OCI-LY7 (cell line): ENCODE results near the gene TBATA. TPM values are rescaled to one million over a fixed set of nuclear protein-coding genes. Genes with fewer than 3 reads are reported as not detected.

ENCODE experiments used
- BruUV-seq: library from RNA; stranded (reverse); fragments of 400-500 nt; replicated peaks from 2 replicates; lab custom pipeline; 2021; lab: Mats Ljungman, UMichigan
- CTCF ChIA-PET: fragments of 300-600 bp; sonication (Branson Sonifier 250); formaldehyde crosslinking; loops from one replicate; lab custom pipeline; 2022; ENCODE audit warnings: antibody characterized with exemption; ENCODE audit not compliant: unreplicated experiment; lab: Charles Lee
- POLR2A ChIA-PET: fragments of 300-600 bp; sonication (Branson Sonifier 250); formaldehyde crosslinking; loops from one replicate; lab custom pipeline; 2022; ENCODE audit warnings: antibody characterized with exemption; lab: Charles Lee
- DNase-seq: peaks from one replicate; pipeline ENCODE4 v3.0.0-alpha.2; 2015; ENCODE audit warnings: low spot score
- H2AFZ ChIP-seq: fragments of 200-600 bp; sonication (generic), shearing (Covaris generic); 2 replicates; pipeline ENCODE4 v1.6.1; 2014; ENCODE audit warnings: mild to moderate bottlenecking, antibody characterized with exemption, low read length, moderate library complexity
- H3K27ac ChIP-seq: fragments of 200-600 bp; sonication (generic); 2 replicates; pipeline ENCODE4 v1.5.1; 2014; ENCODE audit warnings: mixed run types, low read depth, mild to moderate bottlenecking, moderate library complexity, low read length, inconsistent platforms; ENCODE audit not compliant: poor library complexity, severe bottlenecking
- H3K36me3 ChIP-seq: fragments of 200-600 bp; sonication (generic); 2 replicates; pipeline ENCODE4 v1.6.1; 2014; ENCODE audit warnings: mild to moderate bottlenecking, antibody characterized with exemption, low read length, moderate library complexity, mixed read lengths; ENCODE audit not compliant: insufficient read depth
- H3K4me1 ChIP-seq: fragments of 200-600 bp; sonication (generic); 2 replicates; pipeline ENCODE4 v1.5.1; 2014; ENCODE audit warnings: mild to moderate bottlenecking, low read length; ENCODE audit not compliant: insufficient read depth, poor library complexity, severe bottlenecking
- H3K4me2 ChIP-seq: fragments of 200-600 bp; sonication (generic); 2 replicates; pipeline ENCODE4 v1.6.1; 2014; ENCODE audit warnings: mild to moderate bottlenecking, low read length
- H3K4me3 ChIP-seq: fragments of 200-600 bp; sonication (generic); 2 replicates; pipeline ENCODE4 v1.5.1; 2014; ENCODE audit warnings: mild to moderate bottlenecking, low read depth, low read length; ENCODE audit not compliant: poor library complexity, severe bottlenecking
- H3K79me2 ChIP-seq: fragments of 200-600 bp; sonication (generic); 2 replicates; pipeline ENCODE4 v1.6.1; 2016; ENCODE audit warnings: low read depth, mild to moderate bottlenecking, low read length, moderate library complexity, mixed read lengths; ENCODE audit not compliant: insufficient read depth
- H3K9me2 ChIP-seq: fragments of 200-600 bp; sonication (generic); 2 replicates; pipeline ENCODE4 v1.6.1; 2016; ENCODE audit warnings: mild to moderate bottlenecking, low read length, mixed read lengths; ENCODE audit not compliant: insufficient read depth
- H3K9me3 ChIP-seq: fragments of 200-600 bp; sonication (generic); 2 replicates; pipeline ENCODE4 v1.6.1; 2014; ENCODE audit warnings: mild to moderate bottlenecking, mixed run types, low read length, mixed read lengths
- H4K20me1 ChIP-seq: fragments of 200-600 bp; sonication (generic); 2 replicates; pipeline ENCODE4 v1.6.1; 2014; ENCODE audit warnings: mild to moderate bottlenecking, antibody characterized with exemption, low read length, moderate library complexity, mixed read lengths; ENCODE audit not compliant: insufficient read depth
- CTCF ChIP-seq: fragments of 200-600 bp; sonication (generic); conservative IDR thresholded peaks from 2 replicates; pipeline ENCODE4 v1.5.1; 2014; ENCODE audit warnings: mild to moderate bottlenecking, antibody characterized with exemption, low read length, moderate library complexity, mixed read lengths
- EZH2phosphoT487 ChIP-seq: fragments of 200-600 bp; sonication (generic); IDR thresholded peaks from 2 replicates; pipeline ENCODE4 v1.6.1; 2018; ENCODE audit warnings: low read depth, borderline replicate concordance, mild to moderate bottlenecking, mixed run types, antibody characterized with exemption, low read length, moderate library complexity, mixed read lengths
- intact Hi-C: fragments of 100-400 bp; cut with micrococcal nuclease; formaldehyde crosslinking; loops from one replicate; pipeline ENCODE4 v1.10.0; 2022; ENCODE audit not compliant: unreplicated experiment
- total RNA-seq, 2 experiments: library from RNA; depleted of rRNA in 1 of 2; stranded (reverse); fragments of >200 nt in 1 of 2; shearing (Covaris generic) in 1 of 2; gene quantifications; 2 replicates each; pipeline ENCODE4 v1.2.3, GENCODE V29; 2014 to 2022

TBATA gene
- total RNA-seq, 2 experiments from 2014 or later: not detected

DNA sequence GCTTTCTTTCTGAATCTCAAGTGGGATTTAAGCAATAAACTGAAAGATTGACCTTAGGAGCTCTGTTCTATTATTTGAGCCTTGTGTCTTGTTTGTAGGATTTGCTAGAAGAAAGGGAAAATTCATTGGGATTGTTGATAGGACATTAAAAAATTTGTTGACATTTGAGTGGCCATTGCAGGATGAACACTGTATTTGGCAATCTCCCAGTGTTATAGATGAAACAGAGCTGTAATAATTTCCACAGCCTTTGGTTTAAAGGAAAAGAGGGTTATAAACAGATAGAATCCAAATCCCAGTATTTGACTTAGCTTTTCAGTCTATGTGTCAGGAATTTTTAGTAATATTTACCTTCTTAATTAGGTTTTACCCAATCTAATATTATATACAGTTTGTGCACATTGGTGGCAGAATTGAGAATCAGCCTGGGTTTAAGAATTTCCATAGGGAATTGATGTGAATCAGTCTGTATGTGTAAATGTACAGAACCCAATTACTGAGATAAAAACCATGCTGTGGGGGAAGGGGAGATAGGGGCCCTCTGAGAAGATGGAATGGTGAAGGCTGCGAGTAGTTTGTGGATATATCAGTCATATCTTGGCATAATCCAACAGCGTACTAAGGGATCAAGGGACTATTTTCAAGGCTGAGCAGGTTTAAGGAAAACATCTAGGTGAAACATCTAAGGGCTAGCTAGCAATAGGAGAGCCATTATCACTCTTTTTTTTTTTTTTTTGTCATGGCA is 37.1 kb upstream of the TBATA start:
- intact Hi-C loops: no loop called here
- DNase-seq: no peak
- ChIA-PET CTCF (no interaction called here), POLR2A (no interaction called here)
- Histone ChIP-seq H3K4me2 (no peak overlapping the region), H3K9me2 (no peaks in the 10 kb centered on the region), H3K4me3 (no peak overlapping the region), H4K20me1 (no peaks in the 10 kb centered on the region), H3K36me3 (peaks cover 6% of the 10 kb centered on the region; the same call in 1 of the 2 replicates), H2AFZ (no peak overlapping the region), H3K27ac (no peak overlapping the region), H3K4me1 (no peaks in the 10 kb centered on the region), H3K79me2 (no peaks in the 10 kb centered on the region), H3K9me3 (no peaks in the 10 kb centered on the region)
- no TSS peak for BruUV-seq
- TF ChIP-seq CTCF (no peak), EZH2phosphoT487 (no peak)

DNA sequence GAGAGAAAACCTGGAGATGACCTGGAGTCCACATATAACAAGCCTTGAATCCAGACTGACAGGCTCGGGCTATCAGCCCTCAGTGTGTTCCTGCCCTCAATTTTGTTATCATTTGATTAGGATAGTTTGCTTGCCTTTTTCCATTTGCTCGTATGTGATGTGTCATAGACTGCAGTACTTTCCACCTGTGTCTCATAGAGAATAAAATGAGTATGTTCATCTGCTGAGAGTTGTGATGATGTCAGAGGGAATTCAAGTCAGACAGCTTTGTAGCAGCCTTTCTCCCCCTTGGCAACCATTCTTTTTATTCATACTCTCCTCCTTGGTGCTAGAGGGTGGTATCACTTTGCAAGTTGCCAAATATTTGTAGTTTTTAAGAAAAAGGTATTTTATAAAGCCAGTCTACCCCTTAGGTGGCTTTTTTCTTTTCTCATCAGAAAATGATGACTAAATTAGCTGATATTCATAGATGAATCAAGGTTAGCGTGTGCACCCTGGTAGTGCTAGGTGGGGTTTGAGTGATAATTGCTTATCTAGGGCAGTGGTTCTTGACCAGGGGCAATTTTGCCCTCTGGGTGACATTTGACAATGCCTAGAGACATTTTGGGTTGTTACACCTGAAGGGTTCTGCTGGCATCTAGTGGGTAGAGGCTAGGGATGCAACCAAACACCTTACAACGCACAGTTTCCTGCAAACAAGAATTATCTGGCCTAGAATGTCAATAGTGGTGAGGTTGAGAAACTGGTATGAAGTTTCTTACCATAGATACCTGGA is 36.0 kb upstream of the TBATA start:
- peaks cover 4% of the 10 kb centered on the region for H3K4me1 ChIP-seq
- H2AFZ ChIP-seq: no peak overlapping the region
- no peaks in the 10 kb centered on the region for H3K9me3 ChIP-seq
- no peaks in the 10 kb centered on the region for H4K20me1 ChIP-seq
- BruUV-seq: no TSS peak
- no peak overlapping the region for H3K4me3 ChIP-seq
- intact Hi-C loops: no loop called here
- ChIA-PET POLR2A (interaction anchor here (0.7 kb wide), 1 partner anchor 288 kb away, joined by 3 read pairs; no protein-coding TSS in a partner anchor), CTCF (no interaction called here)
- H3K27ac ChIP-seq: no peak overlapping the region
- no peaks in the 10 kb centered on the region for H3K79me2 ChIP-seq
- H3K36me3 ChIP-seq: peaks cover 6% of the 10 kb centered on the region; the same call in 1 of the 2 replicates
- H3K4me2 ChIP-seq: no peak overlapping the region
- no peaks in the 10 kb centered on the region for H3K9me2 ChIP-seq
- DNase-seq: peak; percentile 11
- TF ChIP-seq EZH2phosphoT487 (no peak), CTCF (peak; percentile 37; the same call in 1 of the 2 replicates)
